DND-41 (cell line): ENCODE measurements around the gene CYP4V2.
A peak's percentile ranks its signal among the peaks of the same experiment; 100 is the strongest.

ENCODE experiments used
- ATAC-seq: fragments of 200-7000 bp; cut with Tn5 transposase; 3 replicates; pipeline ENCODE4 v1.9.1; 2021; ENCODE audit warnings: low read depth; ENCODE audit not compliant: insufficient read depth
- DNase-seq: peaks from one replicate; pipeline ENCODE4 v3.0.0-alpha.2; 2020
- H2AFZ ChIP-seq: 2 replicates; pipeline ENCODE4 v1.6.0; 2012; ENCODE audit warnings: low read depth, low read length
- H3K27ac ChIP-seq: 2 replicates; pipeline ENCODE4 v1.5.1; 2012; ENCODE audit warnings: low read length, inconsistent platforms
- H3K27me3 ChIP-seq: fragments of 200-600 bp; sonication (generic); 2 replicates; pipeline ENCODE4 v1.6.0; 2012; ENCODE audit warnings: low read length, mild to moderate bottlenecking, inconsistent platforms; ENCODE audit not compliant: insufficient read depth, poor library complexity
- H3K36me3 ChIP-seq: 2 replicates; pipeline ENCODE4 v1.5.1; 2012; ENCODE audit warnings: low read length, inconsistent platforms; ENCODE audit not compliant: insufficient read depth
- H3K4me1 ChIP-seq: 2 replicates; pipeline ENCODE4 v1.5.1; 2012; ENCODE audit warnings: mild to moderate bottlenecking, low read length; ENCODE audit not compliant: insufficient read depth
- H3K4me2 ChIP-seq: 2 replicates; pipeline ENCODE4 v1.6.0; 2012; ENCODE audit warnings: mild to moderate bottlenecking, moderate library complexity, low read length, inconsistent platforms; ENCODE audit not compliant: insufficient read depth
- H3K4me3 ChIP-seq, 2 experiments: fragments of 200-600 bp in 1 of 2; shearing (Covaris generic) in 1 of 2; 2 replicates each; pipeline ENCODE4 v1.5.1; 2012 to 2016; ENCODE audit warnings: inconsistent platforms in 2 of 2, low read length in 2 of 2, mild to moderate bottlenecking in 2 of 2, low read depth in 1 of 2, moderate library complexity in 1 of 2
- H3K79me2 ChIP-seq: 2 replicates; pipeline ENCODE4 v1.6.0; 2012; ENCODE audit warnings: low read length, inconsistent platforms; ENCODE audit not compliant: insufficient read depth
- H3K9ac ChIP-seq: 2 replicates; pipeline ENCODE4 v1.6.0; 2012; ENCODE audit warnings: low read depth, mild to moderate bottlenecking, inconsistent platforms, low read length, moderate library complexity
- H3K9me3 ChIP-seq: 2 replicates; pipeline ENCODE4 v1.5.1; 2012; ENCODE audit warnings: low read length, moderate library complexity, mild to moderate bottlenecking, inconsistent platforms; ENCODE audit not compliant: insufficient read depth, severe bottlenecking
- H4K20me1 ChIP-seq: 2 replicates; pipeline ENCODE4 v1.6.0; 2012; ENCODE audit warnings: low read length; ENCODE audit not compliant: insufficient read depth
- EZH2 ChIP-seq: IDR thresholded peaks from 3 replicates; pipeline ENCODE4 v1.6.1; 2012; ENCODE audit warnings: borderline replicate concordance, low read depth, mild to moderate bottlenecking, moderate library complexity, low read length, inconsistent platforms; ENCODE audit not compliant: severe bottlenecking
- TF ChIP-seq, protein P1 (sequence below): IDR thresholded peaks from 2 replicates; pipeline ENCODE4 v1.5.1; 2012; ENCODE audit warnings: borderline replicate concordance, low read length, moderate library complexity, mild to moderate bottlenecking; ENCODE audit not compliant: poor library complexity, severe bottlenecking; ENCODE audit errors: extremely low read depth

CYP4V2 gene

DNA sequence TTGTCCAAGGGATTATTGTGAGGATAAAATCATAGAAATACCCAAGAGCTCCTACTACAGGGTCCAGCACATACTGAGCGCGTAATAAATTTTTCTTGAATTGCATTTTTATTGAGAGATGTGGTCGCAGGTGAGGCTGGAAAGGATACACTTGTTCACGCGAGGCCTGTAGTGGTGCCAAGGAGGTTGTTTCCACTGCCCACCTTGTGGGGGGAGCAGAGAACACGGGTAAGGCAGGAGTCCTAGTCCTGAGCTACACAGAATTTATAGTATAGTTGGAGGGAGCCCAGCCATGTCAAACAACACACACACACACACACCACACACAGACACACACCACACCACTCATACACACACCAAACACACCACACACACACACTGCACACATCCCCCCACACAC is 31.8 kb upstream of the CYP4V2 start:
- Histone ChIP-seq H3K4me2 (no peak overlapping the region), H3K27ac (no peak overlapping the region), H3K36me3 (no peaks in the 10 kb centered on the region), H3K79me2 (no peaks in the 10 kb centered on the region), H4K20me1 (no peaks in the 10 kb centered on the region; the same call in 1 of the 2 replicates), H3K9ac (no peak overlapping the region), H3K27me3 (peaks cover 8% of the 10 kb centered on the region), H2AFZ (no peak overlapping the region), H3K4me3 (no peak overlapping the region), H3K4me1 (no peaks in the 10 kb centered on the region), H3K9me3 (no peaks in the 10 kb centered on the region)
- peak; percentile 31; the same call in 1 of the 3 replicates for ATAC-seq
- no peak for DNase-seq
- TF ChIP-seq, protein P1, sequence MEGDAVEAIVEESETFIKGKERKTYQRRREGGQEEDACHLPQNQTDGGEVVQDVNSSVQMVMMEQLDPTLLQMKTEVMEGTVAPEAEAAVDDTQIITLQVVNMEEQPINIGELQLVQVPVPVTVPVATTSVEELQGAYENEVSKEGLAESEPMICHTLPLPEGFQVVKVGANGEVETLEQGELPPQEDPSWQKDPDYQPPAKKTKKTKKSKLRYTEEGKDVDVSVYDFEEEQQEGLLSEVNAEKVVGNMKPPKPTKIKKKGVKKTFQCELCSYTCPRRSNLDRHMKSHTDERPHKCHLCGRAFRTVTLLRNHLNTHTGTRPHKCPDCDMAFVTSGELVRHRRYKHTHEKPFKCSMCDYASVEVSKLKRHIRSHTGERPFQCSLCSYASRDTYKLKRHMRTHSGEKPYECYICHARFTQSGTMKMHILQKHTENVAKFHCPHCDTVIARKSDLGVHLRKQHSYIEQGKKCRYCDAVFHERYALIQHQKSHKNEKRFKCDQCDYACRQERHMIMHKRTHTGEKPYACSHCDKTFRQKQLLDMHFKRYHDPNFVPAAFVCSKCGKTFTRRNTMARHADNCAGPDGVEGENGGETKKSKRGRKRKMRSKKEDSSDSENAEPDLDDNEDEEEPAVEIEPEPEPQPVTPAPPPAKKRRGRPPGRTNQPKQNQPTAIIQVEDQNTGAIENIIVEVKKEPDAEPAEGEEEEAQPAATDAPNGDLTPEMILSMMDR, result peak; percentile 13
- no peak for TF ChIP-seq EZH2

DNA sequence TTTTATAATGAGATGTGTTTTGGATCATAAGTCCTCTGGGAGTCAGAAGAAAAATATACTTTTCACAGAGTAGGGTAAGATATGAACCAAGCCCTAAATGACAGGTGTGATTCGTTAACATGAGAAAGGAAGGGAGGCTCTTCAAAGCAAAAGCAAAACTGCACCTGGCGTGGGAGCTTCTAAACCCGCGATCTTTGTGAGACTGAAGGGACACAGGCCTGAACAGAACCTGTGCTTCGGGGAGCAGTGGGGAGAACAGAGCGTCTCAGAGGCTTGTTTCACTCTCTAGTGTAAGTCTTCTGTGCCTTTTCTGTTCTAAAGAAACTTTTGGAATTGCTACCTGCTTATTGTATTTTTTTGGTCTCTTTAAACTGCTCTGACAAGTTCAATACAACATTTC is 30.2 kb upstream of the CYP4V2 start:
- Histone ChIP-seq H4K20me1 (no peaks in the 10 kb centered on the region; the same call in 1 of the 2 replicates), H3K79me2 (no peaks in the 10 kb centered on the region), H3K4me1 (no peaks in the 10 kb centered on the region), H2AFZ (no peak overlapping the region), H3K9ac (no peak overlapping the region), H3K9me3 (no peaks in the 10 kb centered on the region), H3K27ac (no peak overlapping the region), H3K4me2 (no peak overlapping the region), H3K27me3 (peaks cover 8% of the 10 kb centered on the region), H3K36me3 (no peaks in the 10 kb centered on the region), H3K4me3 (no peak overlapping the region)
- DNase-seq, result no peak
- TF ChIP-seq, protein P1, result no peak
- no peak for TF ChIP-seq EZH2
- peak; percentile 49; the same call in 2 of the 3 replicates for ATAC-seq

DNA sequence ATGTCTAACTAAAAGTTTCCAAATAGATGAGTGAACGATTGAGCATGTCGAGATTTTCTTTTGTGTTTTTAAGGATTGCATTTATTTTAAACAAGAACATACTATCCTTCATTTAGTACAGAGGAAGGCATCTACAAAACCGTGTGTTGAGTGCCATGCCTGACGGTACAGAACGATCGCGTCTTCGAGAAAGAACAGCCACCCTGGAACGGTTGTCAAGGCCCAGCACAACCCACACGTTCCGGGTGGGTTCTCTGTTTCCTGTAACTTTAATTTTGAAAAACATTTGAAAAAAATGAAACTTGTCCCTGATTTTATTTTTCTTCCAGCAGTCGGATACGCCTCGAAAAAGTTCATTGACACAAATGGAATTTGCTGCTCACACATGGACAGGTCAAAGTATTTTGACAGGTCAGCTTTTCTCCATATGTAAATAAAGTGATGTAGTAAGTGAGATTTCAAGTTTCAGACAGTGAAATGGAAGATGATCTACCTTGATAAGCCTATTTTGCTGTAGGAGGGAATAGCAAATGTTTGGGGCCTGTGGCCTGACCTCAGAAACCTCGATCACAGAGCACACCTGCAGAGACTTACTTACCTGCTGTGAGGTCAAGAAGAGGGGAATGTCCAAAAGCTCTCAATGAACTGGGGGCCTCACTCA is 24.4 kb upstream of the CYP4V2 start:
- Histone ChIP-seq H3K27ac (no peak overlapping the region), H3K4me2 (no peak overlapping the region), H3K4me3 (no peak overlapping the region), H4K20me1 (no peaks in the 10 kb centered on the region), H3K4me1 (no peaks in the 10 kb centered on the region), H3K9me3 (no peaks in the 10 kb centered on the region), H3K9ac (no peak overlapping the region), H3K27me3 (peaks cover 8% of the 10 kb centered on the region), H2AFZ (no peak overlapping the region), H3K36me3 (no peaks in the 10 kb centered on the region), H3K79me2 (no peaks in the 10 kb centered on the region)
- no peak for DNase-seq
- no peak for ATAC-seq
- TF ChIP-seq, protein P1, result no peak
- TF ChIP-seq EZH2, result no peak

DNA sequence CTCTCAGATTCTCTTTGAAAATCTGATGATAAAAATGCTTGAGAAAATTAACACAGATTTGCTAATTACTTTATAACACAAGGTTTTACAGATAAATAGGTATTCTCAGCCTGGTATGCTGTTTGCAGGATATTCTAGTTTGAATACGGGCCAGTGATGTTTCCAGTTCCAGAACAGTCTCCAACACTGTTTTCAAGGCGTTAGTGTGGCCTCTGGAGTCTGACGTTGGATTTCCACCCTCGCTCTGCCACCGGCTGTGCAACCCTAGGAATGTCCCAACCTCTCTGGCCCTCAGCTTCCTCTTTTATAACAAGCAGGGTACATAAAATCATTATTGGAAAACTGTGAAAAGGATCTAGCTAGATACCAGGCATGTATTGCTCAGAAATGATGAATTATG is 23.8 kb upstream of the CYP4V2 start:
- no peak overlapping the region for H3K9ac ChIP-seq
- no peak overlapping the region for H3K4me3 ChIP-seq
- H3K9me3 ChIP-seq, result no peaks in the 10 kb centered on the region
- ATAC-seq, result no peak
- H4K20me1 ChIP-seq, result no peaks in the 10 kb centered on the region
- no peak for DNase-seq
- peaks cover 3% of the 10 kb centered on the region for H3K27me3 ChIP-seq
- TF ChIP-seq, protein P1, result no peak
- no peak overlapping the region for H3K4me2 ChIP-seq
- H2AFZ ChIP-seq, result no peak overlapping the region
- no peak overlapping the region for H3K27ac ChIP-seq
- no peaks in the 10 kb centered on the region for H3K79me2 ChIP-seq
- H3K4me1 ChIP-seq, result no peaks in the 10 kb centered on the region
- no peaks in the 10 kb centered on the region for H3K36me3 ChIP-seq
